ENCODE measurements around the gene CALB2. TPM values are rescaled to one million over a fixed set of nuclear protein-coding genes. Genes with fewer than 3 reads are reported as not detected.

Gene CALB2
- total and polyA plus RNA-seq, 7 donors, result 1.2 to 8.2 (median 5.2) TPM; not detected in 1

DNA sequence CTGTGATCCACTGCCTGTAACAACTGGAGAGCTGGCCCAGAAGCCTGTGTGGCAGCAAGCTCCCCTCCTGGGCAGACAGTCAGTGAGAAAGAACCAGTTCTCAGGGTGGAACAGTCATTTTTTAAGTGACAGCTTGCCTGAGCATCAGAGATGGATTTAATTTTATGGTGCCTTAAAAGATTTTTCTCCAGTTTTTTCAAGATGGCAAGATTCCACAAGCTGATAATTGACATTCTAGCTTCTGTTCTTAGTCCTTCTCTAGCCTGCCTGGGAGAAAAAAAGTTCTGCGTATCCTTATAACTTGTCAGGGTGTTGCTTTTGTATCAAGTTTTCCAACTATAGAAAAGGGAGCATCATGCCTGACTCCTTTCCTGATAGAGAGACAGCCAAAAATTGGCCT, 21.2 kb downstream of the CALB2 start:
- H3K4me3 ChIP-seq, result no peak overlapping the region
- H3K4me1 ChIP-seq, result no peaks in the 10 kb centered on the region
- intact Hi-C loops (cut with DNase I), result no loop called here
- DNase-seq, result no peak
- H3K27ac ChIP-seq, result no peak overlapping the region
- H3K36me3 ChIP-seq, result no peaks in the 10 kb centered on the region
- no peak for TF ChIP-seq POLR2AphosphoS5 (IDR thresholded peaks at IDR 0.05)
- TF ChIP-seq, protein P1, sequence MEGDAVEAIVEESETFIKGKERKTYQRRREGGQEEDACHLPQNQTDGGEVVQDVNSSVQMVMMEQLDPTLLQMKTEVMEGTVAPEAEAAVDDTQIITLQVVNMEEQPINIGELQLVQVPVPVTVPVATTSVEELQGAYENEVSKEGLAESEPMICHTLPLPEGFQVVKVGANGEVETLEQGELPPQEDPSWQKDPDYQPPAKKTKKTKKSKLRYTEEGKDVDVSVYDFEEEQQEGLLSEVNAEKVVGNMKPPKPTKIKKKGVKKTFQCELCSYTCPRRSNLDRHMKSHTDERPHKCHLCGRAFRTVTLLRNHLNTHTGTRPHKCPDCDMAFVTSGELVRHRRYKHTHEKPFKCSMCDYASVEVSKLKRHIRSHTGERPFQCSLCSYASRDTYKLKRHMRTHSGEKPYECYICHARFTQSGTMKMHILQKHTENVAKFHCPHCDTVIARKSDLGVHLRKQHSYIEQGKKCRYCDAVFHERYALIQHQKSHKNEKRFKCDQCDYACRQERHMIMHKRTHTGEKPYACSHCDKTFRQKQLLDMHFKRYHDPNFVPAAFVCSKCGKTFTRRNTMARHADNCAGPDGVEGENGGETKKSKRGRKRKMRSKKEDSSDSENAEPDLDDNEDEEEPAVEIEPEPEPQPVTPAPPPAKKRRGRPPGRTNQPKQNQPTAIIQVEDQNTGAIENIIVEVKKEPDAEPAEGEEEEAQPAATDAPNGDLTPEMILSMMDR (IDR thresholded peaks at IDR 0.05), result no peak
- TF ChIP-seq POLR2A (IDR thresholded peaks at IDR 0.05), result no peak
- no peak for TF ChIP-seq EP300 (IDR thresholded peaks at IDR 0.05)
- H3K27me3 ChIP-seq, result peaks cover 0 to 12% (median 0%) of the 10 kb centered on the region in 3 donors
- 92 to 96% methylated on average over 1 of the region's 1 CpG for WGBS, 2 donors
- H3K9me3 ChIP-seq, result no peaks in the 10 kb centered on the region

DNA sequence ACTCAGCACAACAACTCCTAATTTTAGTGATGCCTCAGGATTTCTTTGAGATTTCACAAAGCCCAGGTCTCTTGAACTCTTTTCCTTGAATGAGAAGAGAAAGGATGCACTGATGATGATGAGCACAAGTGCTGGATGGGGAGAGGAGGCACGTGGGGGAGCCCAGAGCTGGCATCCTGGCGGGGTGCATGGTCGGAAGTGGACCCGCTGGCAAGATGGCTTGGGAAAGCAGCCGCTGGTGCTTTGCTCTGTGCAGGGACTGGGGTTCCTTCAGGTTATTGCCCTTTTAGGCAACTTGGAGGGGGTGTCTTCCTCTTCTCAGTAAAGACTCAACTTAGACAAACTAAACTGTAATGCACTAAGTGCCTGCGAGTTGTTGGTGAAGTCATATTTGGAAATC, 22.3 kb downstream of the CALB2 start:
- peaks cover 0 to 15% (median 0%) of the 10 kb centered on the region in 3 donors for H3K27me3 ChIP-seq
- no peak for DNase-seq
- 55 to 75% methylated on average over 6 of the region's 6 CpGs for WGBS, 2 donors
- no peak overlapping the region for H3K4me3 ChIP-seq
- peaks cover 0 to 6% (median 2%) of the 10 kb centered on the region in 4 donors for H3K4me1 ChIP-seq
- H3K9me3 ChIP-seq, result no peaks in the 10 kb centered on the region
- TF ChIP-seq EP300 (IDR thresholded peaks at IDR 0.05) (no peak), POLR2A (IDR thresholded peaks at IDR 0.05) (no peak), POLR2AphosphoS5 (IDR thresholded peaks at IDR 0.05) (no peak)
- TF ChIP-seq, protein P1 (IDR thresholded peaks at IDR 0.05), result no peak
- H3K36me3 ChIP-seq, result no peaks in the 10 kb centered on the region
- H3K27ac ChIP-seq, result no peak overlapping the region
- intact Hi-C loops (cut with DNase I), result no loop called here

DNA sequence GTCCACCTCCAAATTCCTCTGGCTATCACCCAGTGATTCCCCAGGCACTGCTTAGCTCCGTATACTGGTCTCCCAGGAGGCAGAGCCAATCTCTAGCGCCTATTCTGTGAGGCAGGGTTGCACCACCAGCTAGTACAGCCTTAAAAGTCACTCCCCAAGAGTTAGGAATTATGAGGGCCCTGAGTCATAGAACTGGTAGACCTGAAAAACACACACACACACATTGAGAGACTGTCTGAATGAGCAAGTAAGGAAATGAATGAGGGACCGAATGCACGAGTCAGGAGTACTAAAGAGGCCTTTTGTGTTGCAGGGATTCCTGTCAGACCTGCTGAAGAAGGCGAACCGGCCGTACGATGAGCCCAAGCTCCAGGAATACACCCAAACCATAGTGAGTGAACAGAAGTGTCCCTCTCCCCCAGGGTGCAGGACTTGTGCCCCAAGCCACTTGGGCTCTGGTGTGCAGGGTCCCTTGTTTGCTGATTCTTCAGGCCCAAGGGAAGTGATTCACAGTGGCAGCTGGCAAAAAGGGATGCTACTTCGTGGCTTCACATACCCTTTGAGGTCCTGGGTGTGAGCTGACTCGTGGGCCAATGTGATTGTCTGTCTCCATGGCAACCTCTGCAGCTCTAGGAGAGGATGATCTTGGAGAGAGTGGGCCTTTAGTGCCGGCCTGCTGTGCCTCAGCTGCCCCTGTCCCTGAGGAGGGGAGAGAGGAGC, 24.7 kb downstream of the CALB2 start:
- Histone ChIP-seq H3K36me3 (no peaks in the 10 kb centered on the region), H3K4me3 (no peak overlapping the region), H3K27ac (no peak overlapping the region), H3K9me3 (no peaks in the 10 kb centered on the region), H3K4me1 (peaks cover 0 to 19% (median 5%) of the 10 kb centered on the region in 4 donors), H3K27me3 (peaks cover 0 to 15% (median 0%) of the 10 kb centered on the region in 3 donors)
- no peak for TF ChIP-seq POLR2AphosphoS5 (IDR thresholded peaks at IDR 0.05)
- TF ChIP-seq, protein P1 (IDR thresholded peaks at IDR 0.05), result no peak
- no peak for TF ChIP-seq POLR2A (IDR thresholded peaks at IDR 0.05)
- TF ChIP-seq EP300 (IDR thresholded peaks at IDR 0.05), result no peak
- intact Hi-C loops (cut with DNase I), result no loop called here
- DNase-seq, result no peak
- 63% methylated on average over 11 of the region's 11 CpGs for WGBS, 2 donors

DNA sequence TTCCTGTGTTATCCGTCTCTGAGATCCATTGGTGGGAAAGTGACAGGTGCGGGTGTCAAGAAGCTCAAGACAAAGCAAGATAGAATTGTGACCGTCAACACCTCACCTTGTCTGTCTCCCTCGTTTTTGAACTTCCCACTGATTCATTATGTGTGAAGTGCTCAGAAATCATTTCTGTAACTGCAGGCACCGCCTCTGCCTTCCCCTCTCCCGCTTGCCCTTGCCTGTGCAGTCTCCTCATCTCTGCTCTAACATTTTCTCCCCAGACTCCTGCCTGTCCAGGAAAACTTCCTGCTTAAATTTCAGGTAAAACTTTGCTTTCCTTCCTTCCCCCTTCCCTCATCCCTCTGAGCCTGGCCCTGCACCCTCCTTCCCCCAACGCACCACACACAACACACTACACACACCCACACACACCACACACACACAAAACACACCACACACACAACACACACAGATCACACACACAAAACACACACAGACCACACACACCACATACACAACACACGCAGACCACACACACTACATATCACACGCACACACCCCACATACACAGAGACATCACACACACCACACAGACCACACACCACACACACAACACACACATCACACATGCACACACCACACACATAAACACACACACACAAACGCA, 25.7 kb downstream of the CALB2 start:
- H3K27me3 ChIP-seq, result peaks cover 0 to 17% (median 0%) of the 10 kb centered on the region in 3 donors
- intact Hi-C loops (cut with DNase I), result no loop called here
- H3K9me3 ChIP-seq, result no peaks in the 10 kb centered on the region
- H3K4me1 ChIP-seq, result peaks cover 0 to 19% (median 5%) of the 10 kb centered on the region in 4 donors
- TF ChIP-seq EP300 (IDR thresholded peaks at IDR 0.05) (no peak), POLR2A (IDR thresholded peaks at IDR 0.05) (no peak)
- TF ChIP-seq, protein P1 (IDR thresholded peaks at IDR 0.05), result no peak
- 55 to 67% methylated on average over 10 of the region's 10 CpGs for WGBS, 2 donors
- H3K27ac ChIP-seq, result no peak overlapping the region
- H3K36me3 ChIP-seq, result no peaks in the 10 kb centered on the region
- DNase-seq, result no peak
- no peak overlapping the region for H3K4me3 ChIP-seq

Measured in sigmoid colon (tissue), 7 donors.